ENCODE data around the gene ALG3.

Gene ALG3

GRCh38 chr3:184227481-184227935 is 21.3 kb downstream of the ALG3 start:
- no peak overlapping the region for H3K4me3 ChIP-seq (ENCODE audit: low read length)
- H3K4me1 ChIP-seq (ENCODE audit: insufficient read depth, low read length), result peaks cover 10% of the 10 kb centered on the region
- no peaks in the 10 kb centered on the region for H3K36me3 ChIP-seq (ENCODE audit: insufficient read depth, low read length)
- peaks cover 59% of the 10 kb centered on the region for H3K27me3 ChIP-seq (ENCODE audit: insufficient read depth, low read length)
- H3K9me3 ChIP-seq (ENCODE audit: low read length), result peaks cover 2% of the 10 kb centered on the region
- H2AFZ ChIP-seq (ENCODE audit: low read depth, low read length), result no peak overlapping the region

GRCh38 chr3:184223946-184224345 is 24.8 kb downstream of the ALG3 start:
- Histone ChIP-seq H3K9me3 (ENCODE audit: low read length) (peaks cover 2% of the 10 kb centered on the region), H3K27me3 (ENCODE audit: insufficient read depth, low read length) (peaks cover 25% of the 10 kb centered on the region), H3K4me3 (ENCODE audit: low read length) (no peak overlapping the region), H3K4me1 (ENCODE audit: insufficient read depth, low read length) (no peaks in the 10 kb centered on the region), H3K36me3 (ENCODE audit: insufficient read depth, low read length) (no peaks in the 10 kb centered on the region), H2AFZ (ENCODE audit: low read depth, low read length) (no peak overlapping the region)

- Histone ChIP-seq H3K27me3 (ENCODE audit: insufficient read depth, low read length) (peaks cover 11% of the 10 kb centered on the region), H2AFZ (ENCODE audit: low read depth, low read length) (no peak overlapping the region), H3K9me3 (ENCODE audit: low read length) (no peaks in the 10 kb centered on the region), H3K4me1 (ENCODE audit: insufficient read depth, low read length) (no peaks in the 10 kb centered on the region), H3K36me3 (ENCODE audit: insufficient read depth, low read length) (no peaks in the 10 kb centered on the region), H3K4me3 (ENCODE audit: low read length) (no peak overlapping the region)
Observed at GRCh38 chr3:184222521-184222920, 26.2 kb downstream of the ALG3 start.

GRCh38 chr3:184218814-184219213 is 29.9 kb downstream of the ALG3 start:
- no peaks in the 10 kb centered on the region for H3K9me3 ChIP-seq (ENCODE audit: low read length)
- no peak overlapping the region for H2AFZ ChIP-seq (ENCODE audit: low read depth, low read length)
- no peak overlapping the region for H3K4me3 ChIP-seq (ENCODE audit: low read length)
- H3K4me1 ChIP-seq (ENCODE audit: insufficient read depth, low read length), result no peaks in the 10 kb centered on the region
- no peaks in the 10 kb centered on the region for H3K27me3 ChIP-seq (ENCODE audit: insufficient read depth, low read length)
- H3K36me3 ChIP-seq (ENCODE audit: insufficient read depth, low read length), result no peaks in the 10 kb centered on the region

- no peak overlapping the region for H2AFZ ChIP-seq (ENCODE audit: low read depth, low read length)
- H3K36me3 ChIP-seq (ENCODE audit: insufficient read depth, low read length), result no peaks in the 10 kb centered on the region
- no peaks in the 10 kb centered on the region for H3K9me3 ChIP-seq (ENCODE audit: low read length)
- H3K4me1 ChIP-seq (ENCODE audit: insufficient read depth, low read length), result no peaks in the 10 kb centered on the region
- H3K4me3 ChIP-seq (ENCODE audit: low read length), result no peak overlapping the region
- peaks cover 1% of the 10 kb centered on the region for H3K27me3 ChIP-seq (ENCODE audit: insufficient read depth, low read length)
Observed at GRCh38 chr3:184211718-184212117, 37.0 kb downstream of the ALG3 start.

GRCh38 chr3:184211297-184211696 is 37.5 kb downstream of the ALG3 start:
- Histone ChIP-seq H2AFZ (ENCODE audit: low read depth, low read length) (no peak overlapping the region), H3K27me3 (ENCODE audit: insufficient read depth, low read length) (peaks cover 3% of the 10 kb centered on the region), H3K4me1 (ENCODE audit: insufficient read depth, low read length) (no peaks in the 10 kb centered on the region), H3K4me3 (ENCODE audit: low read length) (no peak overlapping the region), H3K36me3 (ENCODE audit: insufficient read depth, low read length) (no peaks in the 10 kb centered on the region), H3K9me3 (ENCODE audit: low read length) (no peaks in the 10 kb centered on the region)

- Histone ChIP-seq H3K36me3 (ENCODE audit: insufficient read depth, low read length) (no peaks in the 10 kb centered on the region), H3K9me3 (ENCODE audit: low read length) (no peaks in the 10 kb centered on the region), H3K27me3 (ENCODE audit: insufficient read depth, low read length) (peaks cover 3% of the 10 kb centered on the region)
Observed at GRCh38 chr3:184209146-184209923, 39.4 kb downstream of the ALG3 start.

GRCh38 chr3:184203526-184203925 is 45.2 kb downstream of the ALG3 start:
- Histone ChIP-seq H3K27me3 (ENCODE audit: insufficient read depth, low read length) (peaks cover 3% of the 10 kb centered on the region), H3K9me3 (ENCODE audit: low read length) (no peaks in the 10 kb centered on the region), H2AFZ (ENCODE audit: low read depth, low read length) (no peak overlapping the region), H3K4me3 (ENCODE audit: low read length) (no peak overlapping the region), H3K36me3 (ENCODE audit: insufficient read depth, low read length) (no peaks in the 10 kb centered on the region), H3K4me1 (ENCODE audit: insufficient read depth, low read length) (no peaks in the 10 kb centered on the region)

More at GRCh38 chr3:184209146-184209923, 39.4 kb downstream of the ALG3 start:
- no peak overlapping the region for H3K4me3 ChIP-seq (ENCODE audit: low read length)
- no peaks in the 10 kb centered on the region for H3K4me1 ChIP-seq (ENCODE audit: insufficient read depth, low read length)
- H2AFZ ChIP-seq (ENCODE audit: low read depth, low read length), result no peak overlapping the region

- no peaks in the 10 kb centered on the region for H3K27me3 ChIP-seq (ENCODE audit: insufficient read depth, low read length)
- H2AFZ ChIP-seq (ENCODE audit: low read depth, low read length), result no peak overlapping the region
- no peak overlapping the region for H3K4me3 ChIP-seq (ENCODE audit: low read length)
- H3K4me1 ChIP-seq (ENCODE audit: insufficient read depth, low read length), result no peaks in the 10 kb centered on the region
- no peaks in the 10 kb centered on the region for H3K36me3 ChIP-seq (ENCODE audit: insufficient read depth, low read length)
- no peaks in the 10 kb centered on the region for H3K9me3 ChIP-seq (ENCODE audit: low read length)
Observed at GRCh38 chr3:184200825-184201224, 47.9 kb downstream of the ALG3 start.

- no peaks in the 10 kb centered on the region for H3K9me3 ChIP-seq (ENCODE audit: low read length)
- H3K4me3 ChIP-seq (ENCODE audit: low read length), result no peak overlapping the region
Observed at GRCh38 chr3:184198509-184198908, 50.3 kb downstream of the ALG3 start.

GRCh38 chr3:184196536-184196935 is 52.2 kb downstream of the ALG3 start:
- Histone ChIP-seq H3K4me1 (ENCODE audit: insufficient read depth, low read length) (no peaks in the 10 kb centered on the region), H3K9me3 (ENCODE audit: low read length) (no peaks in the 10 kb centered on the region)

More at GRCh38 chr3:184198509-184198908, 50.3 kb downstream of the ALG3 start:
- H3K27me3 ChIP-seq (ENCODE audit: insufficient read depth, low read length), result no peaks in the 10 kb centered on the region
- H3K4me1 ChIP-seq (ENCODE audit: insufficient read depth, low read length), result no peaks in the 10 kb centered on the region
- no peak overlapping the region for H2AFZ ChIP-seq (ENCODE audit: low read depth, low read length)
- H3K36me3 ChIP-seq (ENCODE audit: insufficient read depth, low read length), result peaks cover 18% of the 10 kb centered on the region

GRCh38 chr3:184193991-184194539 is 54.7 kb downstream of the ALG3 start:
- peaks cover 59% of the 10 kb centered on the region for H3K36me3 ChIP-seq (ENCODE audit: insufficient read depth, low read length)
- no peaks in the 10 kb centered on the region for H3K4me1 ChIP-seq (ENCODE audit: insufficient read depth, low read length)
- no peak overlapping the region for H2AFZ ChIP-seq (ENCODE audit: low read depth, low read length)
- no peaks in the 10 kb centered on the region for H3K9me3 ChIP-seq (ENCODE audit: low read length)
- H3K27me3 ChIP-seq (ENCODE audit: insufficient read depth, low read length), result no peaks in the 10 kb centered on the region
- H3K4me3 ChIP-seq (ENCODE audit: low read length), result no peak overlapping the region

More at GRCh38 chr3:184196536-184196935, 52.2 kb downstream of the ALG3 start:
- H3K36me3 ChIP-seq (ENCODE audit: insufficient read depth, low read length), result peaks cover 35% of the 10 kb centered on the region
- H3K27me3 ChIP-seq (ENCODE audit: insufficient read depth, low read length), result no peaks in the 10 kb centered on the region
- H3K4me3 ChIP-seq (ENCODE audit: low read length), result no peak overlapping the region
- no peak overlapping the region for H2AFZ ChIP-seq (ENCODE audit: low read depth, low read length)

GRCh38 chr3:184192889-184193288 is 55.9 kb downstream of the ALG3 start:
- H2AFZ ChIP-seq (ENCODE audit: low read depth, low read length), result no peak overlapping the region
- H3K27me3 ChIP-seq (ENCODE audit: insufficient read depth, low read length), result no peaks in the 10 kb centered on the region
- no peaks in the 10 kb centered on the region for H3K9me3 ChIP-seq (ENCODE audit: low read length)
- H3K36me3 ChIP-seq (ENCODE audit: insufficient read depth, low read length), result peaks cover 69% of the 10 kb centered on the region
- H3K4me3 ChIP-seq (ENCODE audit: low read length), result no peak overlapping the region
- no peaks in the 10 kb centered on the region for H3K4me1 ChIP-seq (ENCODE audit: insufficient read depth, low read length)

Measured in neuron (in vitro differentiated cells).